GM03348 (cell line): ENCODE data around the gene PLAGL2.
"Not testable (repeated sequence)": the region's sequence is repeated elsewhere in the genome, so short reads cannot be mapped to it uniquely, and the experiment has no call there.

Source experiments
- DNase-seq: peaks from one replicate; pipeline ENCODE4 v3.0.0; 2012; ENCODE audit warnings: low spot score

PLAGL2 gene

GRCh38 chr20:32207626-32208498, at the start of gene PLAGL2, which contains the start of gene POFUT1:
TSS of gene PLAGL2 (minus strand) at chr20:32207743. CDS start at chr20:32202178, 5,565 bp downstream.
TSS of gene POFUT1 (plus strand) at chr20:32207880. CDS start at chr20:32207942, 62 bp downstream.
- DNase-seq = peak; percentile 100

- no peak for DNase-seq
Measured at GRCh38 chr20:32252189-32252588, 44.6 kb upstream of the PLAGL2 start.

DNA sequence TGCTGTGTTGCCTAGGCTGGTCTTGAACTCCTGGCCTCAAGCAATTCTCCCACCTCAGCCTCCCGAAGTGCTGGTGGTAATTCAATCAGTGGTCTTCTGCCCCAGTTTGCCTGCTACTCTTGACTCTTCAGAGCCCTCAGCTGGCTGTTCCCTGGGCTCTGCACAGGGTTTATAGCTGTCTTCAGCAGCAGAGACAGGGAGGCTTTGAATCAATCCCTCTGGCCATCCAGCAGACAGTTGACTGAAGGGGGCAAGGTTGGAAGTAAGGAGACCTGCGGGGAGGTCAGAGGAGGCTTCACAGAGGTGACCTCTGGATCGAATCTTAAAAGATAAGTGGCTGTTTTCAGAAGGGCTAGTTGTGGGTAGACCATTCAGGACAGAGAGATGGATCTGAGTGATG, 43.9 kb upstream of the PLAGL2 start:
- no peak for DNase-seq

DNA sequence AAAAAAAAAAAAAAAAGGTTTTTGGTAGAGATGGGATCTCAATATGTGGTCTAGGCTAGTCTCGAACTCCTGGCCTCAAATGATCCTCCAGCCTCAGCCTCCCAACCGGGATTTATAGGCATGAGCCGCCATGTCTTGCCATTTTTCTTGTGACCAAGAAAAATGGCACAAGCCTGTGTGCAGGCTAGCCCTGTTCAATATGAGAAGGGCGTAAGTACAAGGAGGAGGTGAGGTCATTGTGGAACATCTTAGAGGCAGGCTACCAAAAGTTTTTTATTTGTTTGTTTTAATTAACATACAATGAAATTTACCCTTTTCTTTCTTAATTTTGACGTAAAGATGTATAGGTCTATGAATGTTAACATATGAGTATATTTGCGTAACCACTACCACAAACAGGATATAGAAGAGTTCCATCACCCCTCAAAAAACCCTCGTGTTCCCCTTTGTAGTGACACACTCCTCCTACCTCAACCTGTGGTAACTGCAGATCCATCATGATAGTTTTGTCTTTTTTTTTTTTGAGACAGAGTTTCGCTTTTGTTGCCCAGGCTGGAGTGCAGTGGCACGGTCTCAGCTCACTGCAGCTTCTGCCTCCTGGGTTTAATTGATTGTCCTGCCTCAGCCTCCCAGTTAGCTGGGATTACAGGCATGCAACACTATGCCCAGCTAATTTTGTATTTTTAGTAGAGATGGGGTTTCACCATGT, 41.6 kb upstream of the PLAGL2 start:
- DNase-seq = no peak

DNA sequence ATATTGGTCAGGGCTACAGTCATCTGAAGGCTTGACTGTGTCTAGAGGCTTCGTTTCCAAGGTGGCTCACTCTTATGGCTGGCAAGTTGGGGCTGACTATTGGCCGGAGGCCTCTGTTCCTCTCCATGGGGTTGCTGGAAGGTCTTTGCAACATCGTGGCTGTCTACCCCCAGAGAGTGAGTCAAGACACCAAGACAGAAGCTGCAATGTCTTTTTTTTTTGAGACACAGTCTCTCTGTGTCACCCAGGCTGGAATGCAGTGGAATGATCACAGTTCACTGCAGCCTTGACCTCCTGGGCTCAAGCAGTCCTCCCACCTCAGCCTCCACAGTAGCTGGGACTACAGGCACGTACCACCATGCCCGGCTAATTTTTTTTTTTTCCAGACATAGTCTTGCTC, 40.5 kb upstream of the PLAGL2 start:
- no peak for DNase-seq

DNA sequence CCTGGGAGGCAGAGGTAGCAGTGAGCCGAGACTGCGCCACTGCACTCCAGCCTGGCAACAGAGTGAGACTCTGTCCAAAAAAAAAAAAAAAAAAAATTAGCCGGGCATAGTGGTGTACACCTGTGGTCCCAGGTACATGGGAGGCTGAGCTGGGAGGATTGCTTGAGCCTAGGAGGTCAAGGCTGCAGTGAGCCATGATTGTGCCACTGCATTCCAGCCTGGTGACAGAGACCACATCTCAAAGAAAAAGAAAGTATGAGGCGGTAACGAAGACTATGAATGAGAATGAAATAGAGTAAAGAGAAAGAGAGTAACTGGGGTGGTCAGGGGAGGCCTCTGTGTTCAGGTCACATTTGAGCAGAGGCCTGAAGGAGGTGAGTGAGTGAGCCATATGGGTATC, 38.7 kb upstream of the PLAGL2 start:
- not testable (repeated sequence) for DNase-seq

- DNase-seq = no peak
Measured at GRCh38 chr20:32244959-32245358, 37.4 kb upstream of the PLAGL2 start.

DNA sequence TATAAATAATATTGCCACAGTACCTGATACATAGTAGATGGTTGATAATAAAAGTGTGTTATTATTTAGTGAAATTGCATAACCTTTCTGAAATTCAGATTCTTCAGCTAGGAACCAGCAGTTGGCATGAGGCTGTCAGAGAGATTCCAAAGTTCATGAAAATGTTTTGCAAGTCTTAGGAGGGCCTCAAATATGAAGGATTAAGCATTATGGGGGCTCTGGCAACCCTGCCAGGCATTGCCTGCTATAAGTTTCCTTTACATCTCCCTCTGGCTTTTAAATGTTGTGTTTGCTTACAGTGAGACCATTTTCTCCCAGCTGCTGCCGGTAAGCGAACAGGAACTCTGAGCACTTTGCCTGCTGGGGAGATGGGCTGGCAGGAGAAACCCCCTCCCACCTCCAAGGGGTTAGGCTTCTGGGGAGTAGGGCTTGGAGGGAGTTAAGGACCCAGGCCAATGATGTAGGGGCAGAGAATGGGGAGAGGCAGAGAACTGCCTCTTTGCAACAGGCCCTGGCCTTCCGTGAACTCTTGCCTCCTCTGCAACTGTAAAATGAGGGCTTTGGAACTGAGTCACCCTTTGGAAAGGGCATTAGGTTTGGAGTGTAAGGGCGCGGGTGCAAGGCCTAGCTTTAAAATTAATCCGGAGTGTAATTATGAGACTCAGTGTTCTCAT, 36.7 kb upstream of the PLAGL2 start:
- DNase-seq = no peak

- DNase-seq = no peak
Measured at GRCh38 chr20:32241807-32242206, 34.3 kb upstream of the PLAGL2 start.

DNA sequence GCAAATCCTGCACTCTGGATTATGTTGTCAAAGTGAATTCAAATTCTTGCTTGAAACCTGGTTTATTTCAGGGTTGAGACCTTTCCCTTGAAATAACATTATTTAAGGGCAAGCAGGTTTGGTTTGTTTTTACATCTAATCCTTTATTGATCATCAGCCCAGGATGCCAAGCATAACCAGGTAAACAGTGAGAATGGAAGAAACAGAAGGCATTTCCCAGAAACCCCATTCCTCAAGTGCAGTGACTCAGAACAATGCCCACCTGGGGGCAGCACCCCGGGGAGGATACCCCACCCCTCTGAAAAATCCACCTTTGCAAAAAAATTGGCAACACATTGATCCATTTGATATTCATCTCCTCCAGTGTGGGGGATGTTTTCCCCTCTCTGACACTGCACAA, 32.7 kb upstream of the PLAGL2 start:
- DNase-seq = no peak

GRCh38 chr20:32238483-32239425, 31.2 kb upstream of the PLAGL2 start:
- no peak for DNase-seq

GRCh38 chr20:32237419-32237818, 29.9 kb upstream of the PLAGL2 start:
- no peak for DNase-seq

- DNase-seq = no peak
Measured at GRCh38 chr20:32236819-32237218, 29.3 kb upstream of the PLAGL2 start.

GRCh38 chr20:32236048-32236533, 28.5 kb upstream of the PLAGL2 start:
- DNase-seq = no peak

GRCh38 chr20:32235331-32236047, 27.9 kb upstream of the PLAGL2 start:
- DNase-seq = no peak

DNA sequence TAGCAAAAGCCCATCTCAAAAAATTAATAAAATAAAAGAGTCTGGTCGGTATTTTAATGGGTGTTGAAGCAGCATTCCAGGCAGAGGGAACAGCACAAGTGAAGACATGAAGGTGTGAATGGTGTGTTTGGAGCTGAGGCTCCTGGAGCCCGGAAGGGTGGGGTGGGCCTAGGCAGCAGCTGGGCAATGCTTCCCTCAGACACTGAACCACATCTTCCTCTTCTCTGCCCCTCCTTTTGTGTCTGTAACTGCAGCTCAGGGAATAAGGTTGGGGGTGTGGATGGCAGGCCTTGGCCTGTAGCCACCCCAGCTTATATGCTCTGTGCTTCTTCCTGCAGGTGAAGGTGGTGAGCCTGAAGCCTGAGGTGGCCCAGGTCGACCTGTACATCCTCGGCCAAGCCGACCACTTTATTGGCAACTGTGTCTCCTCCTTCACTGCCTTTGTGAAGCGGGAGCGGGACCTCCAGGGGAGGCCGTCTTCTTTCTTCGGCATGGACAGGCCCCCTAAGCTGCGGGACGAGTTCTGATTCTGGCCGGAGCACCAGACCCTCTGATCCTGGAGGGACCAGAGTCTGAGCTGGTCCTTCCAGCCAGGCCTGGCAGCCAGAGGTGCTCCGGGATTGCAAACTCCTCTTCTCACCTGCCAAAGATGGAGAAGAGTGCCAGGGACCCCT, 26.7 kb upstream of the PLAGL2 start:
- DNase-seq = no peak

- DNase-seq = no peak
Measured at GRCh38 chr20:32233286-32233685, 25.7 kb upstream of the PLAGL2 start.

DNA sequence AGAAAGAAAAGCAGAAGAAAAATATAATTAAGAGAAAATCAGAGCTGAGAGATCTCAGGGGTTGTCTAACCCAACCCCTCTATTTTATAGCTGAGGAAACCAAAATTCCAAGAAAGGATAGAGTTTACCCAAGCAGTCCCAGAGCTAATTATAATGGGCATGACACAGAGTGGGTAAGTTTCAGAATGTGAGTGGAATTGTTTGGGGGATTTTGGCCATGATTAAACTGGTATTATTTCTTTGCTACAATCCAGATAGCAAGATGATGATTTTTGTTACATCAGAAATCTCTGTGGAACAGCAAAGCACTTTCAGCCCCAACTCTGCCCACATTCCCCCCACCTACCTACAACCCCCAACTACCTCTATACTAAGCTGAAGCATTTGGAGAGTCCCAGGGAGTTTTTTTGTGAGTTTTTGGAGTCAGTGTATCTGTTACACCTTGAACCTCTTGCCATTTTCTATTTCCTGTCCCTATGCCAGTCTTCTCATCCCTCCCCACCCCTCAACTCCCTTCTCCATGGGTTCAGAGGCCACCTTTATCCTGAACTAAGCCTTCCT, 24.9 kb upstream of the PLAGL2 start:
- no peak for DNase-seq

GRCh38 chr20:32231847-32232246, 24.3 kb upstream of the PLAGL2 start:
- DNase-seq = no peak

- no peak for DNase-seq
Measured at GRCh38 chr20:32231245-32231644, 23.7 kb upstream of the PLAGL2 start.
